Fibroblast of peridontal ligament (primary cell): Measurements from ENCODE around the gene PEMT.

Source experiments
- DNase-seq: peaks from one replicate; pipeline ENCODE4 v3.0.0-alpha.2; 2010; ENCODE audit errors: extremely low read depth

Gene PEMT

DNA sequence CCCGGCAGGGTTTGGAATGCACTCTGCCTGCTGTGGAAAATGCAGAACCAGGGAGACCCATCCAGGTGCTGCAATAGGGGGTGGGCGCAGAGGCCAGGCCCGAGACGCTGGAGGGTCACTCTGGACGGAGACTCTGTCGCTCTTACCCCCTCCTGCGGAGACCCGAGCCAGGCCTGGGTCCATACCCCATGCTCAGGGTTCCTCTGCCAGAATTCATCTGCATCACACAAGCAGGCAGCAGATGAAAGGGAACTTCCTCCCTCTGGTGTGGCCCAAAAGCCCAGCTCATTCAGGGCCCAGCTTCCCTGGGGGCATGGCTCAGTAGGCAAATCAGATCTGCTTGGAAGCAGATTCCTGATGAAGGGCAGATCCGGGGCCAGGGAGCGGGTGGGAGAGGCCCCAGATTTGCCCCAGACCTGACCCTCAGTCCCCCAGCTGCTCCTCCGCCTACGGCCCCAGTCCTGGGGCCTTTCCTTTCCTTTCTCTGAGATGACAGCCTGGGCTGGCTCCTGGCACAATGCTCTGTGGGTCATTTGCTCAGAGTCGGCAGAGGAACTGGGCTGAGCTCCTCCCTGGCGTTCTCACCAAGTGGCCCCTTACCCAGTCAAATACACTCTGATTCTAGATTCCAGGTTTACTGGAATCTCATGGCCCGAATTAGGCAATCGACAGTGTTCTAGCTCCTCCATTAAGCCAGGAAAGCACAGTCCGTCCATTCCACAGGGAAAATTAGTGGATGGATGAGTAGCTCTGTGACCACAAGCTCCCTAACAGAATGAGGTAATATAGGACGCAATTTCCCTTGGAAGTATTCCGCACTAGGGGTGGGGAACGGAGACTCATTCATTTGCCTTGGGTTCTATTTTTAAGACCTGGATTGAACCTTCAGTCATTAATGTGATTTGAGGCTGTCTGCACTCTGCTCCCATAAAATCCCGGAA, 76.2 kb downstream of the PEMT start:
- DNase-seq = peak; percentile 97

DNA sequence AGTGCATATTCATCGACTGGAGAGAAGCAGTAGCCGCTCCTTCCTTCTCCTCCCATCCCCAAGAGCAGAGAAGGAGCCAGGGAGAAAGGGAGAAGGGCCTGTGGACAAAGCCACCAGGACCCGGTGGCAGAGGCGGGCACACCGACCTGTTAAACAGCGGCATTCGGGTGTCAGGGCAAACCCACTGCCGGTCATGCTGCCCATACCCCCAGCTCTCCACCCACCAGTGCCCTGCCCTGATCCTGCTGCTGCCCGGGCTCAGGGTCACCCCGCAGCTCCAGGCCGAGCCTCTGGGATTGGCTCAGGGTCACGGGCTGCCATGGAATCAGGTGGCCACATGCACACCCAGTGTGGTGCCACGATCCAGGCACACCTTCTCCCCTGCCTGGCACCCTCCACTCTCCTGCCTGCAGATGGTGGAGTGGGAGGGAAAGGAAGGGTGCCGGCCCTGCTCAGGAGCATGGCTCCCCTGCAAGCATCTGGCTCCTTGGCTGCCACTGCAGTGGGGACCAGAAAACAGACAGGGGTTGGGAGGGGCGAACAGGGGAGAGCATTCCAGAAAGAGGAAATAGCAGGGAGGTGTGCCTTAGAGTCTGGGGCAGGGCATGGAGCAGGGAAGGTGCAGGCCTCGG, 77.0 kb downstream of the PEMT start:
- no peak for DNase-seq

DNA sequence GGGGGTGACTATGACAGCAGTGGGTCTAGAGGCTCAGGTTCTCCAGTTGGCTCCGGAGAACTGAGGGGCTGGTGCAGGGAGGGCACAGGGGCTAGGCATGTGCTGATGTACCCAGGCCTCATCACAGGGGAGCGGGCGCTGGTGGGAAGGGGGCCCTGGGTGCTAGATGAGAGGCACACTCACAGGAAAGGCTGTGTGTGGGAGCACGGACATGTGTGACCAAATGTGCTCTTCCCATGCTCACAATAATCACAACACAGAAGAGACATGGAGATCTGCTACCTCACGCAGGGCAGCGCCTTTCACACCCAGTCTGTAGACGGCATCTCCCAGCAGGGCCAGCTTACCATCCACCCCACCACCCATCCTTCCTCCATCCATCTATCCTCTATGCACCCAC, 77.9 kb downstream of the PEMT start:
- DNase-seq = no peak

DNA sequence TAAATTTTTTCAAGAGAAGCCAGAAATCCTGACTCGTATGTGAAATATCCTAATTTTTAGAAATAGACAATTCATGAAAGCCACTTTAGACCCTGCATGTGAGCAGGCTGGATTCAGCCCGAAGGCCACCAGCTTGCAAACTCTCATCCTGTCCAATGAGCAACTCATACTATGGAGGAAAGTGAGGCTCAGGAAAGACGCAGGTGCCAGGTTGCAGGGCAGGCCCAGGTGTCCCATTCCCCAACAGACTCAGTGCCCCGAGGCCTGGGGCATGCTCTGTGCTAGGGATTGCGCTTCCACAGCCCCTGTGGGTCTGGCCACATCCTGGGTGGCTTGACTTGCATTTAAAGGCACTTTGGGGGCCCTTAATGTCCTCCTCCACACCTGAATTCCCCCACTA, 78.6 kb downstream of the PEMT start:
- DNase-seq = no peak

DNA sequence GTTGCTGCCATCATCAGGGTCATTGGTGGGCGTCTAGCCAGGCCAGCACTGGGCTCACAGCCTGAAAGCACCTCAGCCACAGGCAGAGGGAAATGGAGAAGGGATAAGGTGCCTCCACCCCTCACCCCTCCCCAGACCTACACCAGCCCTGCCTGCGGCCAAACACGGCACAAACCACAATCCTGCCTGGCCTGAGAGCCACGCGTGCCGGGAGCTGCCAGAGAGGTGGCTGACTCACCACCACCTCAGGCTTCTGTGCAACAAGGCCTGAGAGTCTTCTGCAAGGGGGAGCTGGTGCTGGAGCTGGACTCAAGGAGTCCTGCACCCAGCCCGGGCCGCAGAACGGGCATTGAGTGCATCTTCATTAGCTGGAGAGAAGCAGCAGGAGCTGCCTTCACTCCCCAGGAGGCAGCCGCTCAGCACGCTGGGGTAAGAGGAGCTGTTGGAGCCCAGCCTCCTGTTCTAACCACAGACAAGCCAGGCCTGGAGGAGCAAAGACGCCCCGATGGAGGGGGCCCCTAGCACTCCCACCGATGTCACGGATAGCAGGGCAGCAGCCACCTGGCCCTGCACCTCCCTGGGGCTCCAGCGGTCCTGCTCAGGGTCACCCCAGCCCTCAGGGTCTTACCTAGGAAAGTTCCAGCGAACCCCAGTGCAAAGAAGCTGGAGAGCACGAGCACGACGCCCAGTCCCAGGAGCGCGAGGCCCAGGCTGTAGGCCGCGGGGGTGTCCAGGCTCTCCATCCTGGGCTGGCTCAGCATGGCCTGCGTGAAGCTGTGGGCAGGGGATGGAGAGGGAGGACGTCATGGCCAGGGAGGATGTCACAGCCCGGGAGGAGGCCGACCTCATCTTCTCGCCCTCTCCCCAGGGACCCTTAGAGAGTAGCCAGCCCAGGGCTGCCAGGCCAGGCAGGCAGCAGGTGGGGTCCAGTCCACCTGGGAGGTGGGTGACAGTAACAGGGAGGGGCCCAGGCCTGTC, 79.3 kb downstream of the PEMT start:
- peak; percentile 83 for DNase-seq

DNA sequence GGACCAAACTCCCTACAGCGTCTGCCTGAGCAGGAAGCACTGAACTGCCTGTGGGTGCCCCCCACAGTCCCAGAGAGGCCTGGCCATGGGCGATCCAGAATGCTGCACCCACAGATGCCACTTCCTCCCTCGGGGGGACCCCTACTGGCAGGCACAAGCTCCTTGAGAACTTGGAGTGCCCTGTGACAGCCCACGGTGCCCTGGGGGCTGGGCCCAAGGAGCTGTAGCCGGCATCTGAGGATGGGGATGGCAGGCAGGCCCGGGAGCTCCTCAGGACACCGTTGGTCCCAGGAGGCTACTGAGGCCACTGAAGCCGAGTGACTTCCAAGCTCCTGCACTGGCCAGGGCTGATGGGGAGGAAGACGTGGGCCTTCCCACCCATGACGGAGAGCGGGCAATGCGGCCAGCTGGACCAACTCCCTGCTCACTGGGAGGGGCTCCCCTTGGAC, 80.2 kb downstream of the PEMT start:
- DNase-seq = no peak

DNA sequence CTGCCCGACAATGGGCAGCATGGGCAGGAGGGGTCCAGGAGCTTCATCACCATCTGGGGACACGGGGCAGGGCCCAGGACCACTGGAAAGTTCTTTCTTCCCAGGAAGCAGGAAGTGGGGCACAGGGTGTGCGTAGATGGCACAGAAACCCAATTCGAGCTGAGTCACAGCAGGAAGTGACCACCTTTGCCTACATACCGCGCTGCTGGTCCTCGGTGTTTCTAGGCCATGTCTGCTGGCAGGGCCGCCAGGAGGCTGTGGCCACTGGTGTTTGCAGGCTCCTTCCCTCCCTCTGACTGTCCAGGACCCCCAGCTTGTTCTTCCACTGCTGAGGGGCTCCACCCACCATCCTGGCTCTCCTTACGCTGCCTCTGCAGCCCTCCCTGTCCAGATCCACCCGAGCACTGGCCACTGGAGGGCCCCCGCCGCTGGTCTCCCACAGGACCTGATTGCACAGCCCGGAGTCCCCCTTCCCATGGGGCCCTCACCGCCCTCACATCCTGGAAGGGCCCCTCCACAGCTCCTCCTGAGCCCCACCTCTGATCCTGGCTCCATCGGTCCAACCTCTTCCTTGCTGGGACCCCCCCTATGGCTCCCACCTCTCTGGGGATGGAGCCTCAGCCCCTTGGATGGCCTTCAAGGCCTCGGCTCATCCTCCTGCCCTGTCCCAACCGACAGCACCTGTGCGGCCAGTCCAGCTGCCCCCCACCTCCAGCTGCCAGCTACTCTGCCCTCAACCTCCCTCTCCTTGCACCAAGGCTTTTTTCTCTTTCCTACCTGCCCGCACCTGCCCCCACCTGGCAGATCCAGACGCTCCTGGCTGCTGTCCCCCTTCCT, 80.8 kb downstream of the PEMT start:
- no peak for DNase-seq

DNA sequence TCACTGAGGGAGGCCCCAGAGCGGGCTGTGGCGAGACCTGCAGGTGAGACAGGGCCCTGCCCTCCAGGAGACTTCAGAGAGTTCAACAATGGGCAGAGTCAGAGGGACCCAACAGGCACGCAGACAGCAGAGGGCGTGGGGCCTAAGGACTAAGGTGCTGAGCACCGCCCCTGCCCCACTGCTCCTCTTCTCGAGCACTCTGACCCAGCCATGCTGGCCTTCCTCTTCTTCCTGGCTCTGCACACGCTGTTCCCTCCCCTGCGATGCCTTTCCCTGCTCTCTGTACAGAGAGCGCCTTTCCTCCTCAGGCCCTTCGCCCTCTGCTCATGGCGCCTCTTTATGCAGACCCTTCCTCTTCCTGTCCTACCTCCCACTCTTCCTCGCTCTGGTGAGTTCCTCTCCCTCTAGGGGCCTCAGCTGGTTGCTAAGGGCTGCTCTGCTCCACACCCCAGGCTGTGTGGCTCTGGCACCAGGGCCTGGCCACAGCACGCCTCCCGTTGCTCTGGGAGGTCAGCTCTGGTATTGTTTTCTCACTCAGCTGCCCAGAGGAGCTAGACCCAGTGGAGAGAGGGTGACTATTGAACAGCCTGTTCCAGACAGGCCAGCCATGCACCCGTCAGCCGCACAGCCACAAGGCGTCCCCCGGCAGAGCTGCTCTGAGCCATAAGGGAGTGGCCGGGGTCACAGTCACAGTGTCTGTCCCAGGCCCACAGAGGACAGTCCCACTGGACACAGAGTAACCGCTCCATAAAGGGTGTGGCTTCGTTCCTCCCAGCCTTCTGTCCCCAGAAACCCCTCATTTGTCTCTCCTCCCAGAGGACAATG, 81.7 kb downstream of the PEMT start:
- no peak for DNase-seq

DNA sequence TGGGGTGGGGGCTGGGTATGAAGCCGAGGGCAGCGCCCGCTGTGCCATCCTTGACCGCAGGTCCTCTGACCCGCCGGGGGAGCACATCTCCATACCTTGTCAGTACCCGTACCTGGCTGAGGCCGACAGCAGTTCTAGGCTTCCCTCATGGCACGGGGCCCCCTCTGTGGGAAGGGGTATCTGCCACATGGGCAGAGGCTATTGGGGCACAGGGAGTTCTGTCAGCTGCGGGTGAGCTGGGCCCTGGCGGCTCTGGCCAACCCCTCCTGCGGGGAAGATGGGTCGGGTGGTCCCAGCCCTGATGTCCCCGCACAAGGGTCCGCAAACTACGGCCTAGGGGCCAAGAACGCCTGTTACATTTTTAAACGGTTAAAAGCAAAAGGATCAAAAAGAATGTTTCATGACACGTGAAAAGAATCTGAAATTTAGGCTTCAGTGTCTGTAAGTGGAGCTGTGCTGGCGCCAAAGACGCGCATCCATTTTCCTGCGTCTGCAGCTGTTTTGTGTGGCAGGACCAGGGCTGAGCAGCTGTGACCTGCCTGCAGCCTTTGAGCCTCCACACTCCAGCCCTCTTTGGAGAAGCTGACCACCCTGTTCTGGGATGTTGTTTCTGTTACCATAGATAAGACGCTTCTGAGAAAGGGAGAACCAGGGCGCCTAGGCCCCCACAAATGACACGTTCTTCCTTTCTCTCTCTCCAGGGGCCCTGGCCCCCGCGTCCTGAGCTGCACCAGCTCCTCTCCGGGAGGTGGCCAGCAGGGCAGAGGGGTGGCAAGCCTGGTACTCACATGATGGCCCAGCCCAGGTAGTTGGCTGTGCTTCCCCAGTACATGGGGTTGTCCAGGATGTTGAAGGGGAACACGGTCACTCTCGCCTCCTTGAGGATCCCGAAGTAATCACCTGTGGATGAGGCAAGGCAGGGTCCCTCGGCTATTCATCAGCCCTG, 82.6 kb downstream of the PEMT start:
- no peak for DNase-seq

DNA sequence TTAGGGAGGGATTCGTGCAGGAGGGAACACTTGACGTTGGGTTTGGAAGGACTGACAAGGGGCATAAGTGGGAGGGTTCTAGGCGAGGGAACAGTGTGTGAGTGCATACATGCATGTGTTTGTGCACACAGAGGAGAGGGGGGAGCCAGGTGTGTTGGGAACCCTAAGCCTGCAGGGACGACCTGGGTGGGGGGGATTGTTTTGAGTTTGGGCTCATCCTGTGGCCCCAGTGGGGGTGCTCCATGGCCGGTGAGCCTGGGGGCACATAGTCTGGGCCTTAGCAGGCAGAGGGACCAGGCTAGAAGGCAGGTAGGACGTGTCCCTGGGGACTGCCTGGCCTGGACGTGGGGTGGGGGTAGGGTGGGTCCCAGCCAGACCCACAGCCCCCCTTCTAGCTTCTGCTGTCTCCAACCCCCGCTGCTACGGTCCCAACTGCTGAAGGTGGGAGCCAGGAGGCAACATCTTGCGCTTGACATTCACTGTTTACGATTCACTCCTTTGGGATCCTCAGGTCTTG, 83.4 kb downstream of the PEMT start:
- no peak for DNase-seq

DNA sequence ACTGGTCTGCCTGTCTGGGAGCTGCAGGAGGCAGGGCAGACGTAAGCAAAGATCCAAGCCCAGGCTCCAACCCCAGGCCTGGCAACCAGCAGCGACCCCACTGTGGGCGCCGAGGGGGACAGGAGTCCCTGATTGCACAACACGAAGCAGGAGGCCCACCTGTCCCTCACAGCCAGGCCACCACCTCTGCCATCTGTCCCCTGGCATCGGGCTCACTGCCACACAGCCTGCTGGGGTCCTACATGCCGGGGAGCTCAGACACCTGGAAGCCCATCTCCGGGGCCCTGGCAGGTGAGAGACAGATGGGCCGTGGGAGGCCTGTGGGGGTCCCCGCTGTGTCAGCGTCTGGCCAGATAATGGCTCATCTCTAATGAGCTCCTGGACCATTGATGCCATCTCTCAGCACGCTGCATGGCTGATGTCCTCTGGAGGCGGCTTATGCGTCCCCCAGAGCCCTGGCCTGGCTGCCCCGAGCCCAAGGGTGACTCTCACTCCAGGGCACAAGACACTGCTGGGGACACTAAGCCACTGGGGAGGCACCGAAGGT, 84.0 kb downstream of the PEMT start:
- DNase-seq = no peak

DNA sequence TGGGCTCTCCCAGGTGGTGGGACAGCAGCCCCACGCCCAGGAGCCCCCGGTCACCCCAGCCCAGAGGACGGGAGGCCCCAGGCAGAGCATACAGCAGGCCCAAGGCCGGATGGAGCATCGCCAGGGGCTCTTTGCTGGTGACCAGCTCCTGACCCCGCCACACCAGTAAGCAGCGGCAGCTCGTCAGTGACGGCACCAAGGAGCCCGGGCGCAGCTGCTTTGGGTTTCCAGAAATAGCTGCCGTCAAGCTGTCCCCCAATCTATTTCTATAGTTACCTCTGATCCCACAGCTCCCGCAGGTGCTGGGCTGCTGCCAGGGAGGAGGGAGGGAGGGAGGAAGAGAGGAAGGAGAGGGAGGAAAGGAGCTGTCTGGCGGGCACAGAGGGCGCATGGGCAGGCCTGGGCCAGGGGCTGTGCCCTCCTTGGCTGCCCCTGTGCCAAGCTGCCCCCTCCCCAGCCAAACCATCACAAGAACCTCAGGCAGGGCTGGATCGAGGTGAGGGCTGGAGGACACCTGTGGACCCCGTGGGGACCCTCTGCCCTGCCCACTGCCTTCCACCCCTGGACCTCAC, 84.5 kb downstream of the PEMT start:
- no peak for DNase-seq

DNA sequence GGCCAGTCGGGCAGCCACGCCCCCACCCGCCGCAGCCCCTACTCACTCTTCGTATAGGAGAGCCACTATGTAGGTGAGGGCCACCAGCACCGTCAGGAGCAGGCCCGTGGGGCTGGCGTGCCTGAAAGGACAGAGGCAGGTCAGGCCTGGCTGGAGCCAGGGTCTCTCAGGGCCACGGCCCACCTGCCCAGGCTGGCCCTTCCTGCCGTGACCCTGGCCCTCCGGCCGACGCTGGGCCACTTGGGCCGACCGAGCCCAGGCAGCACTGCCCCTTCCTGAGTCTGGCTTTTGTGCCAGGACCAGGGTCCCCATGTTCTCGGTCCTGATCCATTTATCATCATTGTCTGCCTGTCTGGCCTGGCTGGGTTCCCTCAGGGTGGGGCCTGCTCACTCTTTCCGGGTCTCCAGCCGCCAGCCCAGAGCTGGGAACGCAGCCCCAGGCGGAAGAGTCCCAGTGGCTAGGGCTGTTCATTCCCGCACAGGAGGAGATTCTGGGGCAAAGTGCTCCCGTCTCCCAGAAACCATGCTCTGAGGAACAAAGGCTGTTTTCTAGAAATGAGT, 85.2 kb downstream of the PEMT start:
- no peak for DNase-seq

DNA sequence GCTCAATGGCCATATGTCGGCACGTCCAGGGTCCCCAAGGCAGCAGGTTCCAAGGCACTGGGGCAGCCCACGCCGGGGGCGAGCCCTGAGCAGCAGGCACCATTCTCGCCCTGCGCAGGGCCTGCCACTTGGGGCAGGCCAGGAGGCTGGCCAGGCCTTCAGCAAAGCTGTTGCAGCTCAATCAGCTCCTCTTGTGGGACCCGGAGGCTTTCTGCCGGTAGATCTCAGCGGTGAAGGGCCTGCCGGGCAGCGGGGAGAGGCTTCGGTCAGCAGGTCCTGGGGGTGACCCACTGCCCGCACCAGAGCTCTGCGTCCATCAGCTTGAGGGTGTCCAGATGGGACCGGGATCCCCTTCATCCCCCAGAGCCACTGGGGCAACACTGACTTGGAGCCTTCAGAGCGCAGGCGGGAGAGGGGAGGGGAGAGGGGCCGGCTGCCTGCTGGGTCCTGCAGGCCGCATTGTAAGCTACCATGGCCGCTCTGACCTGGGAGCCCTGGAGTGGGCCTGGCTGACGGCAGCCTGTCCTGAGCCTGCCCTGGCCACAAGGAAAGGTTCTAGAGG, 85.8 kb downstream of the PEMT start:
- no peak for DNase-seq

DNA sequence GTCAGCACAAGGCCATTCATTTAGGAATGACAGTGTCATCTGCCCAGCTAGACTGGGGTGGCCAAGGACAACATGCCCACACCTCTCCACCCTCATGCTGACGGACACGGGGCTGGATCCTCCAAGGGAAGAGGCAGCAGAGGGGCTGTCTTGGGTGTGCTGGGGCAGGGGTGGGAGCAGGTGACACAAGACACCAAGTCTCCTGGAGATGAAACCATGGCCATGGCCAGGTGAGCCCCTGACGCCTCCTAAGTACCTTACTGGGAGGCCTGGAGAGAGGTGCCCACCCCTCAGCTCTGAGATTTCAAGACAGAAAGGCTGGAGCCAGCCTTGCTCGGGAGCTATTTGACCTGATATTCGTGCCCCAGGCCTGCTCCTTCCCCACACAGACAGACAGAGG, 86.4 kb downstream of the PEMT start:
- DNase-seq = no peak

DNA sequence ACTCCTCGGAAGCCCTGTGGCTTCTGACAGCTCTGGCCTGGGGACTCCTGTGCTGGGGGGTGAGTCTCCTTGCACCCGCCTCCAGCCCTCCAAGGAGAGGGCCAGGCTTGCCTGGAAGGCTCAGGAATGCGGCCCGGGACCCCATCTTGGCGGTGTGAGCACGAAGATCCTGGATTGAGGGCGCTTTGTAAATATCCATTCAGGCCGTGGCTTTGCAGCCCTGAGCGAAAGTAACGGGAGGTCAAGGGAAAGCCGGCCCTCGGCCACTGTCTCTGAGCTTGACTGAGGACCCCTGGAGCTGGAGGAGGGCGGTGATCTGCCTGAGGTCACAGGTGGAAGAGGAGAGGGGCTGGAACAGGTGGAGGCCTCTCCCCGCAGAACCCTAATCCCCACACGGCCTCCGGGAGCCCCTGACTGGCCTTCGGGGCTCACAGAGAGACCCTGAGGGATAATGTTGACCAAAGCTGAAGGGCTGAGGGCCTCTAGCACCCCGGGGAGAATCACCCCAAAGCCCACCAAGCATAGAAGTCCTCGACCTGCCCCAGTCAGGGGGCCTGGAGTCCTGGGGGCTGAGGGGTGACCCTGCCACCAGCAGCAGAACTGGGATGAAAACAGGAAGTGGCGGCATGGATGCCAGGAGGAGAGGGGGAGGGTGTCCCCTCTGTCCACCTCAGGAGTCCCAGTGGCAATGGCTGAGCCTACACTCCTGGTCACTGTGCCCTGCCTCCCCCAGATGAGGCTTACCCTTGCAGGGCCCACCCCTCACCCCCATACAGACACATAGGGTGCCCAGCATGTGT, 87.0 kb downstream of the PEMT start:
- DNase-seq = no peak
